Suprapubic skin (tissue), 4 donors: ENCODE data around the gene PLXDC2. TPM values are rescaled to one million over a fixed set of nuclear protein-coding genes. Genes with fewer than 3 reads are reported as not detected.
A peak's percentile ranks its signal among the peaks of the same experiment; 100 is the strongest.

Source experiments
- DNase-seq, 2 donors: peaks; one replicate each; pipeline ENCODE4 v3.0.0-alpha.2; 2019; ENCODE audit warnings: low spot score in 2 of 2
- H3K27ac ChIP-seq: fragments of 200-600 bp; sonication (generic); one replicate; pipeline ENCODE4 v1.5.1; 2019
- H3K27me3 ChIP-seq: fragments of 200-600 bp; sonication (generic); one replicate; pipeline ENCODE4 v1.5.1; 2019
- H3K36me3 ChIP-seq: fragments of 200-600 bp; sonication (generic); one replicate; pipeline ENCODE4 v1.5.1; 2019
- H3K4me1 ChIP-seq: fragments of 200-600 bp; sonication (generic); one replicate; pipeline ENCODE4 v1.5.1; 2019
- H3K4me3 ChIP-seq: fragments of 200-600 bp; sonication (generic); one replicate; pipeline ENCODE4 v1.5.1; 2019; ENCODE audit warnings: mild to moderate bottlenecking
- H3K9me3 ChIP-seq: fragments of 200-600 bp; sonication (generic); one replicate; pipeline ENCODE4 v1.5.1; 2019
- EP300 ChIP-seq: sonication (generic); formaldehyde crosslinking; IDR thresholded peaks from one replicate; pipeline ENCODE4 v1.6.1; 2017; ENCODE audit warnings: antibody characterized with exemption
- POLR2A ChIP-seq, 2 donors: fragments of 450-650 bp; IDR thresholded peaks; one replicate each; pipeline ENCODE4 v1.6.1; 2017; ENCODE audit warnings: antibody characterized with exemption in 2 of 2, mild to moderate bottlenecking in 2 of 2, moderate library complexity in 2 of 2
- POLR2AphosphoS5 ChIP-seq, 3 donors: sonication (generic); formaldehyde crosslinking; IDR thresholded peaks; one replicate each; pipeline ENCODE4 v1.6.1; 2017; ENCODE audit warnings: antibody characterized with exemption in 3 of 3
- WGBS: methylation state at CpG from one replicate; pipeline ENCODE4 v1.1.5; 2018; 5-methylcytosine and 5-hydroxymethylcytosine counted together
- total RNA-seq, 4 donors: library from RNA; depleted of rRNA; stranded (reverse); fragments of >200 nt; gene quantifications; one replicate each; pipeline ENCODE4 v1.1.0, GENCODE V29; 2016
- TF ChIP-seq, protein P1 (sequence below), 2 donors: fragments of 200-600 bp in 1 of 2; fragments of 450-650 bp in 1 of 2; sonication (generic) in 1 of 2; IDR thresholded peaks; one replicate each; pipeline ENCODE4 v1.5.1; 2016 to 2019; ENCODE audit warnings: antibody characterized with exemption in 2 of 2, mild to moderate bottlenecking in 1 of 2, moderate library complexity in 1 of 2

Gene PLXDC2
- total RNA-seq, 4 donors from 2014 or later: 93.0 to 97.0 (median 95.0) TPM

DNA sequence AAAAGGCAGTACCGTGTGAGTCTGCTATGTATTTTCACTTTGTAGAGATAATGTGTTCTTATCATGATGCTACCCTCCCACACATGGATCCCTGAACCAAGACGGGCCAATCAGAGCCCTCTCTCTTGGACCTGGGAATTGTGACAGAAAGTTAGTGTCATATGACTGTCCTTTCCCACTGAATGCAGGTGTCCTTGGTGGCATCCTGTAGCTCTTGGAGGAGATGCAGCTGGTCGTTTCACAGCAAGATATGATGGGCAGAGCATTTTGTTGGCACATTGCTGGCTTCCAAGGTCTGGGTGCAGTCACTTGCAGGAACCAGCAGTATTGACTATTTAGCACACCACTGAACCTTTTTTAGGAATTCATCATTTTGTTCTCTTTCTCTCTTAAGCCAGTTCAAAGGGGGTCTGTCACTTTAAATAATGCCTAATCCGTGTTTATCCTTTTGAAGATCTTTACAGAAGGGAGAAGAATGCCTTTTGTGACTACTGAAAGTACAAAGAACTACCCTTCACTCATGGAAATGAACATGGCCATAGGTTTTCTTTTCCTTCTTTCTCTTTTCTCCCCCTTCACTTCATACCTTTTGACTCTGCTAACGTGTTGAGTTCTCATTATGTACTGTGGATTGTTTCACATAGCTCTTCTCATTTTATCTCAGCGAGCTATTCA lies 125.1 kb downstream of the PLXDC2 start:
- TF ChIP-seq EP300 (no peak), POLR2AphosphoS5 (IDR thresholded peaks at IDR 0.05) (no peak), POLR2A (IDR thresholded peaks at IDR 0.05) (no peak)
- TF ChIP-seq, protein P1, sequence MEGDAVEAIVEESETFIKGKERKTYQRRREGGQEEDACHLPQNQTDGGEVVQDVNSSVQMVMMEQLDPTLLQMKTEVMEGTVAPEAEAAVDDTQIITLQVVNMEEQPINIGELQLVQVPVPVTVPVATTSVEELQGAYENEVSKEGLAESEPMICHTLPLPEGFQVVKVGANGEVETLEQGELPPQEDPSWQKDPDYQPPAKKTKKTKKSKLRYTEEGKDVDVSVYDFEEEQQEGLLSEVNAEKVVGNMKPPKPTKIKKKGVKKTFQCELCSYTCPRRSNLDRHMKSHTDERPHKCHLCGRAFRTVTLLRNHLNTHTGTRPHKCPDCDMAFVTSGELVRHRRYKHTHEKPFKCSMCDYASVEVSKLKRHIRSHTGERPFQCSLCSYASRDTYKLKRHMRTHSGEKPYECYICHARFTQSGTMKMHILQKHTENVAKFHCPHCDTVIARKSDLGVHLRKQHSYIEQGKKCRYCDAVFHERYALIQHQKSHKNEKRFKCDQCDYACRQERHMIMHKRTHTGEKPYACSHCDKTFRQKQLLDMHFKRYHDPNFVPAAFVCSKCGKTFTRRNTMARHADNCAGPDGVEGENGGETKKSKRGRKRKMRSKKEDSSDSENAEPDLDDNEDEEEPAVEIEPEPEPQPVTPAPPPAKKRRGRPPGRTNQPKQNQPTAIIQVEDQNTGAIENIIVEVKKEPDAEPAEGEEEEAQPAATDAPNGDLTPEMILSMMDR (IDR thresholded peaks at IDR 0.05): no peak
- WGBS: 80% methylated on average over 6 of the region's 6 CpGs

DNA sequence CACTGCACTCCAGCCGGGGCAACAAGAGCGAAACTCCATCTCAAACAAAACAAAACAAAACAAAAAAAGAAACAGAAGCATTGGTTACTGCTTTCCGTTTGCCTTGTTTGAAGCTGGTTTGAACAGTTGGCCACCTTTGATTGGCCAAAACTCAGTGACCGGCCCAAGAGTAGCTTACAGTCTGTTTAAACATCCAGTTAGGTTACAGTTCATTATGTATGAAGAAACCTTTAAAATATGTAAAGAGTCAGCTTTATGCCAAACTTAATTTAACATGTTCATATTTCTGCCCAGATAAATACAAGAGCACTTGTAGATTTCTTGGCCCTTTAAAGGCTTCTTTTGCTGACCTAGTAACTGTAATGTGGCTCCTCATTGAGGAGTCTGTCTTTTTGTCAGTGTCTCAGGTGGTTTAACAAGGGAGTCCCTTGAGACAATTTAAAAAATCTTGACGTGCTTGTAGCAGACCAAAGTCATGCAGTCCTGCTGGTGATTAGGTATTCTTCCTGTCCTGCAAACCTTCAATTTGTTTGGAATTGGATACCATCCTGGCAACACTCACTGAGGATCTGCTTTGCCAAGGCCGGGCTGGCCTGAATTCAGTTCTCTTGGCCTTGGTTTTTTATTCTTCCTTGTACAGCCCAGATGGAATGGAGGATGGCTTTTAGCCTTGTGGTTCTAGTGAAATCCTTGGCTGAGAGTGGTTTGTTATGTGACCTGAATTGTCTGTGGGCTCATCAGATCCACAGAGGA lies 128.9 kb downstream of the PLXDC2 start:
- Histone ChIP-seq H3K4me1 (peaks cover 37% of the 10 kb centered on the region), H3K27me3 (no peaks in the 10 kb centered on the region), H3K27ac (peak overlapping the region; percentile 49), H3K9me3 (no peaks in the 10 kb centered on the region), H3K4me3 (no peak overlapping the region), H3K36me3 (no peaks in the 10 kb centered on the region)
- DNase-seq: no peak
- TF ChIP-seq EP300: no peak
- TF ChIP-seq, protein P1 (IDR thresholded peaks at IDR 0.05): no peak
- no peak for TF ChIP-seq POLR2AphosphoS5 (IDR thresholded peaks at IDR 0.05)
- no peak for TF ChIP-seq POLR2A (IDR thresholded peaks at IDR 0.05)
- 65% methylated on average over 6 of the region's 6 CpGs for WGBS

More for the DNA sequence above, 125.1 kb downstream of the PLXDC2 start:
- no peaks in the 10 kb centered on the region for H3K36me3 ChIP-seq
- no peak overlapping the region for H3K27ac ChIP-seq
- no peak for DNase-seq
- no peak overlapping the region for H3K4me3 ChIP-seq
- H3K9me3 ChIP-seq: no peaks in the 10 kb centered on the region
- H3K4me1 ChIP-seq: peaks cover 18% of the 10 kb centered on the region
- H3K27me3 ChIP-seq: no peaks in the 10 kb centered on the region

DNA sequence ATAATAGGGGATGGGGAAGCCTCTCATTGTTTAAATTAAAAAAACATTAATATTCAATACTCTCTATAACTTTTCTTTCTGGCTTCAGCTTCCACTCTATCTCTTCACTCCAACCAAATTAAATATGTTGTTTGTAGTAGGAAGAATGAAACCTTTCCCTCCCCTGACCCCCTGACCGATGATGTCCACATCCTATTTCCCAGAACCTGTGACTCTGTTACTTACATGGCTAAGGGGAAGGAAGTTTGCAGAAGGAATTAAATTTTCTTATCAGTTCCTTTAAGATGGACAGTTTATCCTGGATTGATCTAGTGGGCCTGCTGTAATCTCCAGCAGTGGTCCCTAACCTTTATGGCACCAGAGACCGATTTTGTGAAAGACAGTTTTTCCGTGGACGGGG lies 130.0 kb downstream of the PLXDC2 start:
- Histone ChIP-seq H3K27me3 (no peaks in the 10 kb centered on the region), H3K4me1 (peaks cover 37% of the 10 kb centered on the region), H3K27ac (no peak overlapping the region), H3K9me3 (no peaks in the 10 kb centered on the region), H3K36me3 (no peaks in the 10 kb centered on the region), H3K4me3 (no peak overlapping the region)
- no peak for DNase-seq
- TF ChIP-seq EP300 (no peak), POLR2A (IDR thresholded peaks at IDR 0.05) (no peak), POLR2AphosphoS5 (IDR thresholded peaks at IDR 0.05) (no peak)
- TF ChIP-seq, protein P1 (IDR thresholded peaks at IDR 0.05): no peak
- WGBS: 95% methylated on average over 4 of the region's 4 CpGs

DNA sequence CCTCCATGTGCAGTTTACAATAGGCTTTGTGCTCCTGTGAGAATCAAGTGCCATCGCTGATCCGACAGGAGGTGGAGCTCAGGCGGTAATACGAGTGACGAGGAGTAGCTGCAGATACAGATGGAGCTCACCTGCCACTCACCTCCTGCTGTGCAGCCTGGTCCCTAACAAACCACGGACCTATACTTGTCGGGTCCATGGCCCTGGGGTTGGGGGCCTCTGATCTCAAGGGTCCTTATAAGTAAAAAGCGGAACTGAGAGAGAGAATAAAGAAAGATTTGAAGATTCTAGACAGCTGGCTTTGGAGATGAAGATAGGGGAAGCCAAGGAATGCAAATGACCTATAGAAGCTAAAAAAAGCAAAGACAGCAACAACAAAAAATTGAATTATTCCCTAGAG lies 130.6 kb downstream of the PLXDC2 start:
- H3K36me3 ChIP-seq: no peaks in the 10 kb centered on the region
- no peak for DNase-seq
- H3K9me3 ChIP-seq: no peaks in the 10 kb centered on the region
- H3K4me3 ChIP-seq: no peak overlapping the region
- WGBS: 93% methylated on average over 8 of the region's 8 CpGs
- no peak overlapping the region for H3K27ac ChIP-seq
- TF ChIP-seq POLR2AphosphoS5 (IDR thresholded peaks at IDR 0.05) (no peak), EP300 (no peak)
- no peaks in the 10 kb centered on the region for H3K27me3 ChIP-seq
- H3K4me1 ChIP-seq: peaks cover 37% of the 10 kb centered on the region

DNA sequence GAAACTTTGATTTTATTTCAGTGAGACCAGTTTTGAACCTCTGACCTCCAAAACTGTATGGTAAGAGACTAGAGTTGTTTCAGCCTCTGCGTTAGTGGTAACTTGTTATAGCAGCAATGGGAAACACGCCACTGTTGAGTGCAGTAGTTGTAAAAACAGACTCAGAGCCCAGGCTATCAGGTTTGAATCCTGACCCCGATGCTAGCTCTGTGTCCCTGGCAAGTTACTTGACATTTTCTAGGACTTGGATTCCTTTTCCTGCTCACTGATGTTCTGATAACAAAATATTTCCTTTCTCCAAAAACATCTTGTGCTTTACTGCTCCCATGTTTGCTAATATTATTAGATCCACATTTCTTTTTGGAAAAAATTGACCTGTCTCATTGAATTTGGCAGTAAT lies 131.0 kb downstream of the PLXDC2 start:
- Histone ChIP-seq H3K9me3 (no peaks in the 10 kb centered on the region), H3K36me3 (no peaks in the 10 kb centered on the region), H3K4me3 (no peak overlapping the region), H3K27me3 (no peaks in the 10 kb centered on the region), H3K4me1 (peaks cover 37% of the 10 kb centered on the region), H3K27ac (no peak overlapping the region)
- TF ChIP-seq, protein P1 (IDR thresholded peaks at IDR 0.05): no peak
- TF ChIP-seq EP300 (no peak), POLR2A (IDR thresholded peaks at IDR 0.05) (no peak), POLR2AphosphoS5 (IDR thresholded peaks at IDR 0.05) (no peak)
- 30% methylated on average over 3 of the region's 3 CpGs for WGBS
- DNase-seq: no peak
